ENCODE data around the gene DCT. TPM values are rescaled to one million over a fixed set of nuclear protein-coding genes. Genes with fewer than 3 reads are reported as not detected.
"Not testable (repeated sequence)": the region's sequence is repeated elsewhere in the genome, so short reads cannot be mapped to it uniquely, and the experiment has no call there.

The DCT gene
- under 1 TPM; 0.26 to 0.33 TPM for total RNA-seq

GRCh38 chr13:94479616-94480015, at the start of gene DCT:
Gene DCT (minus strand): TSS chr13:94479682. CDS start chr13:94479255, 427 bp downstream.
- no peak for DNase-seq
- H3K4me1 Mint-ChIP-seq = peaks cover 3% of the 10 kb centered on the region
- POLR2A ChIA-PET = no interaction called here

GRCh38 chr13:94526956-94527355, 47.5 kb upstream of the DCT start:
- H3K9me3 Mint-ChIP-seq; H3K4me1 Mint-ChIP-seq; H3K27ac Mint-ChIP-seq; H3K4me3 Mint-ChIP-seq; DNase-seq; POLR2A ChIA-PET; H3K27me3 Mint-ChIP-seq; ATAC-seq (ENCODE audit: low read depth); H3K36me3 Mint-ChIP-seq: not testable (repeated sequence)

More at GRCh38 chr13:94479616-94480015, at the start of gene DCT:
- ATAC-seq (ENCODE audit: low read depth) = no peak
- H3K9me3 Mint-ChIP-seq = no peaks in the 10 kb centered on the region
- H3K27me3 Mint-ChIP-seq = no peaks in the 10 kb centered on the region
- no peak within 1 kb of the TSS for H3K27ac Mint-ChIP-seq
- H3K4me3 Mint-ChIP-seq = no peak within 1 kb of the TSS
- peaks cover 2% of the 10 kb centered on the region for H3K36me3 Mint-ChIP-seq

- no peak overlapping the region for H3K27ac Mint-ChIP-seq
- H3K27me3 Mint-ChIP-seq = peaks cover 3% of the 10 kb centered on the region
- DNase-seq (no peak), ATAC-seq (ENCODE audit: low read depth) (no peak)
- no peaks in the 10 kb centered on the region for H3K4me1 Mint-ChIP-seq
- peaks cover 3% of the 10 kb centered on the region for H3K36me3 Mint-ChIP-seq
- peaks cover 5% of the 10 kb centered on the region for H3K9me3 Mint-ChIP-seq
- no peak overlapping the region for H3K4me3 Mint-ChIP-seq
- POLR2A ChIA-PET = no interaction called here
Measured at GRCh38 chr13:94525781-94526180, 46.3 kb upstream of the DCT start.

- no peak overlapping the region for H3K27ac Mint-ChIP-seq
- H3K36me3 Mint-ChIP-seq = peaks cover 1% of the 10 kb centered on the region
- POLR2A ChIA-PET = no interaction called here
- H3K4me3 Mint-ChIP-seq = no peak overlapping the region
- no peaks in the 10 kb centered on the region for H3K4me1 Mint-ChIP-seq
- DNase-seq (no peak), ATAC-seq (ENCODE audit: low read depth) (no peak)
- H3K9me3 Mint-ChIP-seq = peaks cover 4% of the 10 kb centered on the region
- H3K27me3 Mint-ChIP-seq = peaks cover 2% of the 10 kb centered on the region
Measured at GRCh38 chr13:94524407-94524806, 44.9 kb upstream of the DCT start.

GRCh38 chr13:94520001-94520400, 40.5 kb upstream of the DCT start:
- H3K27ac Mint-ChIP-seq = no peak overlapping the region
- POLR2A ChIA-PET = no interaction called here
- peaks cover 2% of the 10 kb centered on the region for H3K27me3 Mint-ChIP-seq
- ATAC-seq (ENCODE audit: low read depth) (no peak), DNase-seq (no peak)
- peaks cover 2% of the 10 kb centered on the region for H3K9me3 Mint-ChIP-seq
- no peak overlapping the region for H3K4me3 Mint-ChIP-seq
- no peaks in the 10 kb centered on the region for H3K4me1 Mint-ChIP-seq
- H3K36me3 Mint-ChIP-seq = no peaks in the 10 kb centered on the region

- Mint-ChIP-seq H3K27me3 (peaks cover 2% of the 10 kb centered on the region), H3K27ac (no peak overlapping the region), H3K4me1 (no peaks in the 10 kb centered on the region), H3K4me3 (no peak overlapping the region), H3K36me3 (no peaks in the 10 kb centered on the region), H3K9me3 (peaks cover 2% of the 10 kb centered on the region)
- POLR2A ChIA-PET = no interaction called here
- no peak for DNase-seq
- no peak for ATAC-seq (ENCODE audit: low read depth)
Measured at GRCh38 chr13:94516456-94516855, 37.0 kb upstream of the DCT start.

GRCh38 chr13:94515911-94516310, 36.4 kb upstream of the DCT start:
- Mint-ChIP-seq H3K4me3 (no peak overlapping the region), H3K27ac (no peak overlapping the region), H3K27me3 (peaks cover 2% of the 10 kb centered on the region), H3K4me1 (no peaks in the 10 kb centered on the region), H3K36me3 (no peaks in the 10 kb centered on the region), H3K9me3 (peaks cover 2% of the 10 kb centered on the region)
- ATAC-seq (ENCODE audit: low read depth) (no peak), DNase-seq (no peak)
- POLR2A ChIA-PET = no interaction called here

- DNase-seq (no peak), ATAC-seq (ENCODE audit: low read depth) (no peak)
- H3K4me3 Mint-ChIP-seq = no peak overlapping the region
- H3K9me3 Mint-ChIP-seq = peaks cover 2% of the 10 kb centered on the region
- H3K27ac Mint-ChIP-seq = no peak overlapping the region
- H3K27me3 Mint-ChIP-seq = peaks cover 2% of the 10 kb centered on the region
- POLR2A ChIA-PET = no interaction called here
- no peaks in the 10 kb centered on the region for H3K36me3 Mint-ChIP-seq
- no peaks in the 10 kb centered on the region for H3K4me1 Mint-ChIP-seq
Measured at GRCh38 chr13:94515374-94515773, 35.9 kb upstream of the DCT start.

GRCh38 chr13:94513026-94513425, 33.5 kb upstream of the DCT start:
- H3K27me3 Mint-ChIP-seq = no peaks in the 10 kb centered on the region
- POLR2A ChIA-PET = no interaction called here
- H3K4me1 Mint-ChIP-seq = peaks cover 4% of the 10 kb centered on the region
- H3K4me3 Mint-ChIP-seq = no peak overlapping the region
- no peak for ATAC-seq (ENCODE audit: low read depth)
- no peak for DNase-seq
- peaks cover 4% of the 10 kb centered on the region for H3K9me3 Mint-ChIP-seq
- H3K27ac Mint-ChIP-seq = no peak overlapping the region
- no peaks in the 10 kb centered on the region for H3K36me3 Mint-ChIP-seq

GRCh38 chr13:94505730-94506129, 26.2 kb upstream of the DCT start:
- no peak overlapping the region for H3K4me3 Mint-ChIP-seq
- H3K36me3 Mint-ChIP-seq = no peaks in the 10 kb centered on the region

GRCh38 chr13:94503851-94504250, 24.4 kb upstream of the DCT start:
- H3K4me3 Mint-ChIP-seq = no peak overlapping the region
- H3K4me1 Mint-ChIP-seq = peaks cover 7% of the 10 kb centered on the region
- no peaks in the 10 kb centered on the region for H3K27me3 Mint-ChIP-seq
- no peak for ATAC-seq (ENCODE audit: low read depth)
- POLR2A ChIA-PET = no interaction called here
- no peaks in the 10 kb centered on the region for H3K36me3 Mint-ChIP-seq
- no peak for DNase-seq
- H3K9me3 Mint-ChIP-seq = peaks cover 2% of the 10 kb centered on the region
- H3K27ac Mint-ChIP-seq = no peak overlapping the region

More at GRCh38 chr13:94505730-94506129, 26.2 kb upstream of the DCT start:
- Mint-ChIP-seq H3K27ac (no peak overlapping the region), H3K4me1 (peaks cover 7% of the 10 kb centered on the region), H3K9me3 (peaks cover 2% of the 10 kb centered on the region), H3K27me3 (no peaks in the 10 kb centered on the region)
- DNase-seq (no peak), ATAC-seq (ENCODE audit: low read depth) (no peak)
- POLR2A ChIA-PET = no interaction called here

GRCh38 chr13:94498831-94499230, 19.3 kb upstream of the DCT start:
- POLR2A ChIA-PET; H3K4me3 Mint-ChIP-seq; DNase-seq; H3K27me3 Mint-ChIP-seq; H3K27ac Mint-ChIP-seq; H3K36me3 Mint-ChIP-seq; H3K4me1 Mint-ChIP-seq; H3K9me3 Mint-ChIP-seq; ATAC-seq (ENCODE audit: low read depth): not testable (repeated sequence)

- Mint-ChIP-seq H3K27ac (no peak overlapping the region), H3K4me1 (no peaks in the 10 kb centered on the region), H3K27me3 (no peaks in the 10 kb centered on the region), H3K36me3 (no peaks in the 10 kb centered on the region), H3K4me3 (no peak overlapping the region), H3K9me3 (peaks cover 2% of the 10 kb centered on the region)
- ATAC-seq (ENCODE audit: low read depth) = no peak
- POLR2A ChIA-PET = no interaction called here
- no peak for DNase-seq
Measured at GRCh38 chr13:94495806-94496205, 16.3 kb upstream of the DCT start.

GRCh38 chr13:94494026-94494425, 14.5 kb upstream of the DCT start:
- no peak overlapping the region for H3K27ac Mint-ChIP-seq
- H3K27me3 Mint-ChIP-seq = no peaks in the 10 kb centered on the region

GRCh38 chr13:94487043-94487442, 7.6 kb upstream of the DCT start:
- H3K9me3 Mint-ChIP-seq = no peaks in the 10 kb centered on the region
- H3K27me3 Mint-ChIP-seq = peaks cover 3% of the 10 kb centered on the region
- H3K4me1 Mint-ChIP-seq = no peaks in the 10 kb centered on the region
- DNase-seq = no peak
- no peak overlapping the region for H3K4me3 Mint-ChIP-seq
- no peak for ATAC-seq (ENCODE audit: low read depth)
- no peak overlapping the region for H3K27ac Mint-ChIP-seq
- POLR2A ChIA-PET = no interaction called here
- H3K36me3 Mint-ChIP-seq = no peaks in the 10 kb centered on the region

More at GRCh38 chr13:94494026-94494425, 14.5 kb upstream of the DCT start:
- POLR2A ChIA-PET = no interaction called here
- H3K4me3 Mint-ChIP-seq = no peak overlapping the region
- no peaks in the 10 kb centered on the region for H3K4me1 Mint-ChIP-seq
- peaks cover 1% of the 10 kb centered on the region for H3K9me3 Mint-ChIP-seq
- DNase-seq (no peak), ATAC-seq (ENCODE audit: low read depth) (no peak)
- no peaks in the 10 kb centered on the region for H3K36me3 Mint-ChIP-seq

Measured in activated naive CD8-positive, alpha-beta T cell treated with anti-CD3 and anti-CD28 coated beads, Interleukin-2, amount 10 ng/mL, durations not matched to agents 7 days and 5 days (primary cell).